HG03342 (cell line): ENCODE results near the gene DACH2.
A peak's percentile ranks its signal among the peaks of the same experiment; 100 is the strongest.
"Not testable (repeated sequence)": the region's sequence is repeated elsewhere in the genome, so short reads cannot be mapped to it uniquely, and the experiment has no call there.

Experiments
- ATAC-seq: cut with Tn5 transposase; IDR thresholded peaks from one replicate; pipeline ENCODE4 v1.9.1; 2021; ENCODE audit warnings: mild to moderate bottlenecking, moderate library complexity; ENCODE audit not compliant: unreplicated experiment

Gene DACH2

GRCh38 chrX:86148024-86148511 is at the start of gene DACH2:
Gene DACH2, plus strand, starts transcription at chrX:86148451.
- peak; percentile 94 for ATAC-seq

GRCh38 chrX:86102341-86102740 is 45.9 kb upstream of the DACH2 start:
- no peak for ATAC-seq

DNA sequence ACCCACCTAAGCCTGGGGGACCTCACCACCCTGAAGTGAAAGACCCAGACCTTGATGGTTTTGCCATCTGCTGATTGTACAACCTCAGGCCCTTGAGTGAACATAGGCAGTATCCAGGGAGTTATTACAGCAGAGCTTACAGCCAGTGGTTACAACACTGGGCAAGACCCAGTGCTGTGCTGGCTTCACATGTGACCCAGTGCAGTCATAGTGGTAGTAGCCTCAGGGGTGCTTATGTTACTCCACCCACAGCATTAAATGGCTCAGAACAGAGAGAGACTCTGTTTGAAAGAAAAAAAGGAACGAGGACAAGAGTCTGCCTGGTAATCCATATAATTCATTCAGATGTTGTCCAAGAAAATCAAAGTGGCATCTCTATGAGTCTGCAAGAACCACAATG is 45.2 kb upstream of the DACH2 start:
- ATAC-seq, result no peak

DNA sequence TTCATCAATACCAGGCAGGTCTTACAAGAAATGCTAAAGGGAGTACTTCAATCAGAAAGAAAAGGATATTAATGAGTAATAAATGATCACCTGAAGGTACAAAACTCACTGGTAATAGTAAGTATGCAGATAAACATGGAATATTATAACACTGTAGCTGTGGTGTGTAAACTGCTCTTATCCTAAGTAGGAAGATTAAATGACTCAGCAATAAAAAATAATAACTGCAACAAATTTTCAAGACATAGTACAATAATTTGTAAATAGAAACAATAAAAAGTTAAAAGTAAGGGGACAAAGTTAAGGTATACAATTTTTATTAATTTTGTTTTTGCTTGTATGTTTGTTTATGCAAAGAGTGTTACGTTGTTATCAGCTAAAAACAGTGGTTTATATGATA is 43.7 kb upstream of the DACH2 start:
- no peak for ATAC-seq

GRCh38 chrX:86121916-86122315 is 26.3 kb upstream of the DACH2 start:
- no peak for ATAC-seq

DNA sequence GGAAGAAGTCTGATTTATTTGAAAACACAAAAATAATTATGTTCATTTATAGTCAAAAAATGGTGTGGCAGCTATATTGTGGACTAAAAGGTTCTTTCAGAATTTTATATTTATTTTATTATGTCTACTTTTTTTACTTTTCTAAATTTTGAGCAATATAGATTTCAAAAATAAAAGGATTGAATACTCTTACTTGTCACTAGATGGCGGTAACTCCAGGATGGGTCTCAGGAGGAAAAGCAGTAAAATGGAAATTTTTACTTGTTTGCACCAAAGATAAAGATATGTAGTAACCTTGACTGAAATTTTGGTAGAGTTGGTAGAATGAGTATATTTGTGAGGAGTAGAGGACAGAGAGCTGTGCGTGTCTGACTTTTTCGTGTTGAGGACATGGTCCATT is 14.5 kb upstream of the DACH2 start:
- ATAC-seq, result no peak

DNA sequence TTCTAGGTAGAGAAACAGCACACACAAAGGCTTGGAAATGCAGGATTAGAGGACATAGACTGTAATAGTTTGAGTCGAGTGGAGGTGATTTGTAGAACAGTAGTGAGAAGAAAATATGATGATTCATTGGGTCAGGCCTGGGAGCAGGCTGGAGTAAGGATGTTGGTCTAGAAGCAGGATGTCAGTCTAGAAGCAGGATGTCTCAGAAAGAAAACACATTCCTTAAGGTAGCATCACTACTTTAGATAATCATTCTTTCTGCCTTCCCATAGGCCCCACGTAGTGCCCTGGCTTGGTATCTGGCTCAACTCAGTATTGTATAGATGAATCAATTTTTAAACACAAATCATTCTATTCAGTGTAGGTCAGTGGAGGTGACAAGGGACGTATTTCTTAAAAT is 11.2 kb upstream of the DACH2 start:
- ATAC-seq, result no peak

GRCh38 chrX:86141786-86142185 is 6.5 kb upstream of the DACH2 start:
- no peak for ATAC-seq

- ATAC-seq, result no peak
Measured at GRCh38 chrX:86146102-86146501, 2.1 kb upstream of the DACH2 start.

DNA sequence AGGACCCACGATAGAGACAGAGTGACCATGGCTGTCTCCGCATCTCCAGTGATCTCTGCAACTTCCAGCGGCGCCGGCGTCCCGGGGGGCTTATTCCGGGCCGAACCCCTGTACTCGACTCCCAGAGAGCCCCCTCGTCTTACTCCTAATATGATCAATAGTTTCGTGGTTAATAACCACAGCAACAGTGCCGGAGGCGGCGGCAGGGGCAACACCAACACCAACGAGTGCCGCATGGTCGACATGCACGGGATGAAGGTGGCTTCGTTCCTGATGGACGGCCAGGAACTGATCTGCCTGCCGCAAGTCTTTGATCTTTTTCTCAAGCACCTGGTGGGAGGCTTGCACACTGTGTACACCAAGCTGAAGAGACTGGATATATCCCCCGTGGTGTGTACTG is 343 bp downstream of the DACH2 start:
- no peak for ATAC-seq

- ATAC-seq, result no peak
Measured at GRCh38 chrX:86149119-86149518, 868 bp downstream of the DACH2 start.

DNA sequence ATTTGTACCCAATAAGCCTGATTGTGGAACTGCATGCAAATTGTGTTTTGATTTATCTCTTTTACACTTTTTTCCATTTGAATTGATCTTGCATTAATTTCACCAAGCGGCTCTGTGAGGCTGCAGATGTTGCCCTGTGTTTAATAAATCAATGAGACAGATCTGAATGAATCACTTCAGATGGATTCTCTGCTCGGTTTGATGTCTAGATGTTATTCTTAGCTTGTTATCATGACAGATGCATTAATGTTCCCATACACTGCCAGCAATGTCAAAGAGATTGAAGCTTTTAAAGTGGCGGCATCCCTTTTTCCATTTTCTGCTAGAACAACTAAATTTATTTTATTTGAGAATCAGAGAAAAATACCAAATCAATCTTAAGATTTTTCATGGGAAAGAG is 6.3 kb downstream of the DACH2 start:
- no peak for ATAC-seq

GRCh38 chrX:86171366-86171765 is 23.1 kb downstream of the DACH2 start:
- peak; percentile 90 for ATAC-seq

- no peak for ATAC-seq
Measured at GRCh38 chrX:86178906-86179305, 30.7 kb downstream of the DACH2 start.

- ATAC-seq, result not testable (repeated sequence)
Measured at GRCh38 chrX:86181325-86181724, 33.1 kb downstream of the DACH2 start.

GRCh38 chrX:86192827-86193226 is 44.6 kb downstream of the DACH2 start:
- no peak for ATAC-seq

DNA sequence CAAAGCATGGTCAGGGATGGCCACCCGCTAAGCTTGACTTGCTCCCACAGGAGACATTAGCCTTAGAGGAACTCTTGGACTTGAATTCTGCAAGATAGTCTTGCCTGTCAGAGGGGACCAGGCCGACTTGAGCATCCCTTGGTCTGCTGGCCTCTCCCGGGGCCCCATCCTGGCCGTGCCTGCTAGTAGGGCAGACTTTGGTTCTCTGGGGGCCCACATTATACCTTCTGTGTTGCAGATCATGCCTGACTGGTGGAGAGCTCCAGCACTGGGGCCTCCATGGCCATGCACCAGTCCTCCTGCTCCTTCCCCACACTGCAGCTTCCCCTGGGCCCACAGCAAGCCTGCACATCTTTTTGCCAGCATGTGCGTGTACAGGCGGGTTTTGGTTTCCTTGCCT is 46.5 kb downstream of the DACH2 start:
- ATAC-seq, result no peak

GRCh38 chrX:86195343-86195742 is 47.1 kb downstream of the DACH2 start:
- ATAC-seq, result no peak

DNA sequence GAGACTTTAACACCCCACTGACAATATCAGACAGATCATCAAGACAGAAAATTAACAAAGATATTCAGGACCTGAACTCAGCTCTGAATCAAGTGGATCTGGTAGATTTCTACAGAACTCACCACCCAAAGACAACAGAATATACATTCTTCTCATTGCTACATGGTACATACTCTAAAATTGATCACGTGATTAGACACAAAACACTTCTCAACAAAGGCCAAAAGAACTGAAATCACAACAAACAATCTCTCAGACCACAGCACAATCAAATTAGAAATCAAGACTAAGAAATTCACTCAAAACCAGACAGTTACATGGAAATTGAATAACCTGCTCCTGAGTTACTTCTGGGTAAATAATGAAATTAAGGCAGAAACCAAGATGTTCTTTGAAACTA is 49.6 kb downstream of the DACH2 start:
- no peak for ATAC-seq

DNA sequence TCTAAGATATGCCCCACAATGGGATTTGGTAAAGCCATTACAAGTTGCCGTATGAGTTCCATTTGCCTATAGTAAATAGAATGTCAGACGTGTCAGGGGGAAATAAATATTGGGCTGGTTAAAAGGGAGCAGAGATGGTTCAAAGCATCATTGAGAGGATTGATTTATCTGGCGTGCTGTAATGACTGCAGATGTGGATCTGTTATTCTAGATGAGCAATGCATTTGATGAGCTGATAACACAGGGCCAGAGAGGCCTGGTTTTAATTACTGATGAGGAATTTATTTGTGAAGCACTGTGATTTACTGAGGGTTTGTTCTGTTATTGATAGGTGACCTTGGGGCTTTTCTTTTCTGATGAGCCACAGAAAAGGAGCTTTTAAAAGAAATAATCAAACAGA is 62.5 kb downstream of the DACH2 start:
- ATAC-seq, result no peak

- ATAC-seq, result no peak
Measured at GRCh38 chrX:86215260-86215659, 67.0 kb downstream of the DACH2 start.

- no peak for ATAC-seq
Measured at GRCh38 chrX:86237482-86237881, 89.2 kb downstream of the DACH2 start.

GRCh38 chrX:86241547-86241946 is 93.3 kb downstream of the DACH2 start:
- no peak for ATAC-seq

GRCh38 chrX:86263526-86263925 is 115.3 kb downstream of the DACH2 start:
- ATAC-seq, result no peak
